Measurements from ENCODE around the gene SYT1. TPM values are rescaled to one million over a fixed set of nuclear protein-coding genes. Genes with fewer than 3 reads are reported as not detected.

The SYT1 gene
- total and polyA plus RNA-seq, 2 donors (not counting 3 experiments of a cell fraction or from before 2014, with no cell fraction given) = 3.2 to 15.3 TPM

DNA sequence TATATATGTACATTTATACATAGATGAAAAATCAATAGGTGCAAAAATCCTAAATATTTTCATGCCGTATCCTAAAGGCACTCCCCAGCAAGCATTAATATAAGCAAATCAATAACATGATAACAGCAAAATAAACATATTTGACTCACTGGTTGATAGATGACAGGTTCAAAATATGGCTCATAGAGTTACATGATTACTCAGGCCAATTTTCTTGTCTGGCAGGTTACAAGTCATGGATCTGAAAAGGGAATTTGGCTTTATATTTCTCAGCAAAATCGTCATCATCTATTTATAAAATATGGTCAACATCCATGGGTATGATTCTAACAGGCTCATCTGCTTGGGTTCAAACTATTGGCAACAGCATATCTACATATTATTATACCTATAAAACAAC is 34.9 kb upstream of the SYT1 start:
- no peak for DNase-seq (ENCODE audit: low read depth, low spot score)
- intact Hi-C loops (cut with micrococcal nuclease) = no loop called here
- Histone ChIP-seq H4K20me1 (replicated peaks; ENCODE audit: control insufficient read depth, extremely low read depth, insufficient read depth, low read length) (no peaks in the 10 kb centered on the region), H3K4me3 (replicated peaks in 1 of 3; ENCODE audit: insufficient read depth in 1 of 3, low read depth in 1 of 3, low read length in 3 of 3) (no peak overlapping the region), H3K79me2 (ENCODE audit: control insufficient read depth, insufficient read depth, low read length) (no peaks in the 10 kb centered on the region), H3K27ac (ENCODE audit: insufficient read depth, low read depth, low read length) (no peak overlapping the region), H3K4me2 (ENCODE audit: insufficient read depth, low read length) (no peak overlapping the region), H3K4me1 (ENCODE audit: control insufficient read depth, extremely low read depth, insufficient read depth, low read length) (no peaks in the 10 kb centered on the region), H3K27me3 (ENCODE audit: control insufficient read depth in 2 of 2, insufficient read depth in 2 of 2, low read length in 2 of 2) (no peaks in the 10 kb centered on the region), H3K9me1 (replicated peaks; ENCODE audit: control insufficient read depth, extremely low read depth, insufficient read depth, low read length) (no peaks in the 10 kb centered on the region), H3K9ac (replicated peaks; ENCODE audit: extremely low read depth, insufficient read depth, low read length) (no peak overlapping the region), H2AFZ (ENCODE audit: low read depth, low read length) (no peak overlapping the region), H3K36me3 (ENCODE audit: control insufficient read depth in 2 of 2, extremely low read depth in 1 of 2, insufficient read depth in 2 of 2, low read length in 2 of 2) (no peaks in the 10 kb centered on the region), H3K9me3 (replicated peaks; ENCODE audit: control insufficient read depth, insufficient read depth, low read length) (no peaks in the 10 kb centered on the region)
- FAIRE-seq = no peak
- TF ChIP-seq GATA2 (IDR thresholded peaks at IDR 0.05; ENCODE audit: insufficient read depth, insufficient read length, low read depth, low read length) (no peak), MYC (IDR thresholded peaks at IDR 0.05; ENCODE audit: low read depth, low read length) (no peak), FOS (IDR thresholded peaks at IDR 0.05; ENCODE audit: borderline replicate concordance, insufficient read depth, low read length) (no peak), EZH2 (IDR thresholded peaks at IDR 0.05; ENCODE audit: borderline replicate concordance, low read depth, low read length, severe bottlenecking) (no peak), POLR2AphosphoS5 (IDR thresholded peaks at IDR 0.05; ENCODE audit: insufficient read depth, low read depth, low read length) (no peak), POLR2A (IDR thresholded peaks at IDR 0.05; ENCODE audit: low read depth, low read length) (no peak), JUN (IDR thresholded peaks at IDR 0.05; ENCODE audit: borderline replicate concordance, insufficient read depth, insufficient read length, low read depth) (no peak)
- TF ChIP-seq, protein P1, sequence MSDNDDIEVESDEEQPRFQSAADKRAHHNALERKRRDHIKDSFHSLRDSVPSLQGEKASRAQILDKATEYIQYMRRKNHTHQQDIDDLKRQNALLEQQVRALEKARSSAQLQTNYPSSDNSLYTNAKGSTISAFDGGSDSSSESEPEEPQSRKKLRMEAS (IDR thresholded peaks at IDR 0.05; ENCODE audit: insufficient read depth, insufficient read length) = no peak
- TF ChIP-seq, protein P2, sequence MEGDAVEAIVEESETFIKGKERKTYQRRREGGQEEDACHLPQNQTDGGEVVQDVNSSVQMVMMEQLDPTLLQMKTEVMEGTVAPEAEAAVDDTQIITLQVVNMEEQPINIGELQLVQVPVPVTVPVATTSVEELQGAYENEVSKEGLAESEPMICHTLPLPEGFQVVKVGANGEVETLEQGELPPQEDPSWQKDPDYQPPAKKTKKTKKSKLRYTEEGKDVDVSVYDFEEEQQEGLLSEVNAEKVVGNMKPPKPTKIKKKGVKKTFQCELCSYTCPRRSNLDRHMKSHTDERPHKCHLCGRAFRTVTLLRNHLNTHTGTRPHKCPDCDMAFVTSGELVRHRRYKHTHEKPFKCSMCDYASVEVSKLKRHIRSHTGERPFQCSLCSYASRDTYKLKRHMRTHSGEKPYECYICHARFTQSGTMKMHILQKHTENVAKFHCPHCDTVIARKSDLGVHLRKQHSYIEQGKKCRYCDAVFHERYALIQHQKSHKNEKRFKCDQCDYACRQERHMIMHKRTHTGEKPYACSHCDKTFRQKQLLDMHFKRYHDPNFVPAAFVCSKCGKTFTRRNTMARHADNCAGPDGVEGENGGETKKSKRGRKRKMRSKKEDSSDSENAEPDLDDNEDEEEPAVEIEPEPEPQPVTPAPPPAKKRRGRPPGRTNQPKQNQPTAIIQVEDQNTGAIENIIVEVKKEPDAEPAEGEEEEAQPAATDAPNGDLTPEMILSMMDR (IDR thresholded peaks at IDR 0.05; ENCODE audit: extremely low read depth in 1 of 2, insufficient read depth in 1 of 2, low read depth in 1 of 2, low read length in 2 of 2) = no peak
- BruUV-seq (replicated peaks) = no TSS peak
- ChIA-PET CTCF (no interaction called here), POLR2A (no interaction called here)
- dilution Hi-C loops (cut with MboI; ENCODE audit: extremely low pct_ligation_motif_present, low sequenced_read_pairs) = no loop called here

All from endothelial cell of umbilical vein (primary cell).